GM21737 (cell line): ENCODE results near the gene PROSER2.

Experiments used
- ATAC-seq: cut with Tn5 transposase; IDR thresholded peaks from one replicate; pipeline ENCODE4 v1.9.1; 2021; ENCODE audit warnings: mild to moderate bottlenecking, moderate library complexity; ENCODE audit not compliant: unreplicated experiment

Gene PROSER2

GRCh38 chr10:11798845-11799735 lies 24.1 kb upstream of the PROSER2 start:
- no peak for ATAC-seq

- no peak for ATAC-seq
Observed at GRCh38 chr10:11799736-11800080, 23.4 kb upstream of the PROSER2 start.

- ATAC-seq, result no peak
Observed at GRCh38 chr10:11804336-11804735, 18.8 kb upstream of the PROSER2 start.

GRCh38 chr10:11805792-11806191 lies 17.4 kb upstream of the PROSER2 start:
- ATAC-seq, result no peak

- no peak for ATAC-seq
Observed at GRCh38 chr10:11806706-11807105, 16.4 kb upstream of the PROSER2 start.

- no peak for ATAC-seq
Observed at GRCh38 chr10:11808808-11809207, 14.3 kb upstream of the PROSER2 start.

GRCh38 chr10:11810313-11810766 lies 12.8 kb upstream of the PROSER2 start:
- no peak for ATAC-seq

- no peak for ATAC-seq
Observed at GRCh38 chr10:11810973-11811372, 12.2 kb upstream of the PROSER2 start.

- no peak for ATAC-seq
Observed at GRCh38 chr10:11813177-11813576, 10.0 kb upstream of the PROSER2 start.

GRCh38 chr10:11813855-11814567 lies 9.1 kb upstream of the PROSER2 start:
- ATAC-seq, result no peak

GRCh38 chr10:11819027-11819426 lies 4.1 kb upstream of the PROSER2 start:
- no peak for ATAC-seq

GRCh38 chr10:11822026-11822756 lies 965 bp upstream of the PROSER2 start:
- no peak for ATAC-seq

GRCh38 chr10:11822809-11823121 lies 391 bp upstream of the PROSER2 start:
- no peak for ATAC-seq

GRCh38 chr10:11823989-11824346 lies 812 bp downstream of the PROSER2 start:
- ATAC-seq, result no peak

- ATAC-seq, result no peak
Observed at GRCh38 chr10:11824376-11824775, 1.2 kb downstream of the PROSER2 start.

- no peak for ATAC-seq
Observed at GRCh38 chr10:11824825-11825224, 1.7 kb downstream of the PROSER2 start.

GRCh38 chr10:11825796-11826414 lies 2.7 kb downstream of the PROSER2 start:
- no peak for ATAC-seq

- no peak for ATAC-seq
Observed at GRCh38 chr10:11827006-11827405, 3.9 kb downstream of the PROSER2 start.

- no peak for ATAC-seq
Observed at GRCh38 chr10:11827414-11827813, 4.3 kb downstream of the PROSER2 start.

- ATAC-seq, result no peak
Observed at GRCh38 chr10:11828682-11829284, 5.6 kb downstream of the PROSER2 start.
